RPMI8226 (cell line): ENCODE results near the gene OTUD1.
"Not testable (repeated sequence)": the region's sequence is repeated elsewhere in the genome, so short reads cannot be mapped to it uniquely, and the experiment has no call there.

Source experiments
- DNase-seq: peaks from one replicate; pipeline ENCODE4 v3.0.0-alpha.2; 2015

Gene OTUD1

GRCh38 chr10:23438547-23439451 lies at the start of gene OTUD1:
TSS of gene OTUD1 (plus strand) at chr10:23439075. CDS start at chr10:23439458, 383 bp downstream.
- DNase-seq, result peak; percentile 96

- DNase-seq, result not testable (repeated sequence)
Observed at GRCh38 chr10:23390408-23390807, 48.5 kb upstream of the OTUD1 start.

GRCh38 chr10:23390809-23391208 lies 48.1 kb upstream of the OTUD1 start:
- DNase-seq, result no peak

GRCh38 chr10:23391821-23392220 lies 47.1 kb upstream of the OTUD1 start:
- DNase-seq, result no peak

- DNase-seq, result no peak
Observed at GRCh38 chr10:23395017-23395416, 43.9 kb upstream of the OTUD1 start.

GRCh38 chr10:23396695-23397094 lies 42.2 kb upstream of the OTUD1 start:
- DNase-seq, result no peak

- no peak for DNase-seq
Observed at GRCh38 chr10:23399701-23400144, 39.2 kb upstream of the OTUD1 start.

- no peak for DNase-seq
Observed at GRCh38 chr10:23402856-23403255, 36.0 kb upstream of the OTUD1 start.

- no peak for DNase-seq
Observed at GRCh38 chr10:23403278-23403677, 35.6 kb upstream of the OTUD1 start.

GRCh38 chr10:23403719-23404118 lies 35.2 kb upstream of the OTUD1 start:
- no peak for DNase-seq

GRCh38 chr10:23404461-23404980 lies 34.4 kb upstream of the OTUD1 start:
- no peak for DNase-seq

GRCh38 chr10:23405540-23405939 lies 33.3 kb upstream of the OTUD1 start:
- no peak for DNase-seq

- DNase-seq, result no peak
Observed at GRCh38 chr10:23406409-23406808, 32.5 kb upstream of the OTUD1 start.

GRCh38 chr10:23408330-23408976 lies 30.4 kb upstream of the OTUD1 start:
- DNase-seq, result no peak

GRCh38 chr10:23412223-23412622 lies 26.7 kb upstream of the OTUD1 start:
- no peak for DNase-seq

GRCh38 chr10:23413629-23414089 lies 25.2 kb upstream of the OTUD1 start:
- DNase-seq, result peak; percentile 61

GRCh38 chr10:23414658-23415057 lies 24.2 kb upstream of the OTUD1 start:
- no peak for DNase-seq

GRCh38 chr10:23417254-23417653 lies 21.6 kb upstream of the OTUD1 start:
- DNase-seq, result no peak

GRCh38 chr10:23418051-23418681 lies 20.7 kb upstream of the OTUD1 start:
- no peak for DNase-seq

- no peak for DNase-seq
Observed at GRCh38 chr10:23419201-23419600, 19.7 kb upstream of the OTUD1 start.

GRCh38 chr10:23419655-23420329 lies 19.1 kb upstream of the OTUD1 start:
- DNase-seq, result no peak

- DNase-seq, result no peak
Observed at GRCh38 chr10:23421397-23421796, 17.5 kb upstream of the OTUD1 start.

- no peak for DNase-seq
Observed at GRCh38 chr10:23422003-23422411, 16.9 kb upstream of the OTUD1 start.
